Type B pancreatic cell (in vitro differentiated cells): ENCODE data around the gene PARVA. TPM values are rescaled to one million over a fixed set of nuclear protein-coding genes. Genes with fewer than 3 reads are reported as not detected.
"Not testable (repeated sequence)": the region's sequence is repeated elsewhere in the genome, so short reads cannot be mapped to it uniquely, and the experiment has no call there.

Experiments
- DNase-seq: peaks from one replicate; pipeline ENCODE4 v3.0.0; 2021; ENCODE audit warnings: mixed read lengths; ENCODE audit not compliant: unreplicated experiment; ENCODE audit errors: extremely low spot score
- H3K27ac Mint-ChIP-seq: 2 replicates; pipeline ENCODE4 v1.8.0; 2021; ENCODE audit warnings: mild to moderate bottlenecking, mixed read lengths
- H3K27me3 Mint-ChIP-seq: 2 replicates; pipeline ENCODE4 v1.8.0; 2021; ENCODE audit warnings: mixed read lengths
- H3K36me3 Mint-ChIP-seq: 2 replicates; pipeline ENCODE4 v1.8.0; 2021; ENCODE audit warnings: mixed read lengths
- H3K4me1 Mint-ChIP-seq: one replicate; pipeline ENCODE4 v1.8.0; 2021; ENCODE audit warnings: mixed read lengths; ENCODE audit not compliant: unreplicated experiment
- H3K4me3 Mint-ChIP-seq: 2 replicates; pipeline ENCODE4 v1.8.0; 2021; ENCODE audit warnings: mild to moderate bottlenecking, mixed read lengths
- H3K9me3 Mint-ChIP-seq: 2 replicates; pipeline ENCODE4 v1.8.0; 2021; ENCODE audit warnings: mixed read lengths
- CTCF ChIP-seq: fragments of 200-600 bp; sonication (generic); conservative IDR thresholded peaks from 2 replicates; pipeline ENCODE4 v1.5.0; 2021; ENCODE audit warnings: antibody characterized with exemption, mild to moderate bottlenecking
- total RNA-seq: library from RNA; stranded (reverse); gene quantifications from 2 replicates; pipeline ENCODE4 v1.2.1, GENCODE V29; 2021; ENCODE audit warnings: low replicate concordance

PARVA gene
- total RNA-seq, 1 donor from 2014 or later: 49.4 TPM

GRCh38 chr11:12520054-12520453, 142.7 kb downstream of the PARVA start:
- H3K4me1 Mint-ChIP-seq: peaks cover 10% of the 10 kb centered on the region
- no peak overlapping the region for H3K4me3 Mint-ChIP-seq
- no peak overlapping the region for H3K27ac Mint-ChIP-seq

DNA sequence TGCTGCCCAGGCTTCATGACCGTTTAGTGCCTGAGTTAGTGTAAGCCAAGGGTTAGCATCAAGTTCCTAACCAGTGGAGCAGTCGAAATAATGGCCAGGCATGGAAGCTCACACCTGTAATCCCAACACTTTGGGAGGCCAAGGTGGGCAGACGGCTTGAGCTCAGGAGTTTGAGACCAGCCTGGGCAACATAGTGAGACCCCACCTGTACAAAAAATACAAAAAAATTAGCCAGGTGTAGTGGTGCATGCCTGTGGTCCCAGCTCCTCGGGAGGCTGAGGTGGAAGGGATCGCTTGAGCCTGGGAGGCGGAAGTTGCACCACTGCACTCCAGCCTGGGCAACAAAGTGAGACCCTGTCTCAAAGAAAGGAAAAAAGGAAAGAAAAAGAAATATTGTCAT, 143.2 kb downstream of the PARVA start:
- not testable (repeated sequence) for DNase-seq, H3K27ac Mint-ChIP-seq, H3K4me3 Mint-ChIP-seq, H3K4me1 Mint-ChIP-seq, H3K9me3 Mint-ChIP-seq, H3K27me3 Mint-ChIP-seq
- peaks cover 21% of the 10 kb centered on the region for H3K36me3 Mint-ChIP-seq

More at GRCh38 chr11:12520054-12520453, 142.7 kb downstream of the PARVA start:
- Mint-ChIP-seq H3K36me3 (peaks cover 21% of the 10 kb centered on the region), H3K27me3 (no peaks in the 10 kb centered on the region), H3K9me3 (no peaks in the 10 kb centered on the region)
- no peak for DNase-seq
- no peak for TF ChIP-seq CTCF

DNA sequence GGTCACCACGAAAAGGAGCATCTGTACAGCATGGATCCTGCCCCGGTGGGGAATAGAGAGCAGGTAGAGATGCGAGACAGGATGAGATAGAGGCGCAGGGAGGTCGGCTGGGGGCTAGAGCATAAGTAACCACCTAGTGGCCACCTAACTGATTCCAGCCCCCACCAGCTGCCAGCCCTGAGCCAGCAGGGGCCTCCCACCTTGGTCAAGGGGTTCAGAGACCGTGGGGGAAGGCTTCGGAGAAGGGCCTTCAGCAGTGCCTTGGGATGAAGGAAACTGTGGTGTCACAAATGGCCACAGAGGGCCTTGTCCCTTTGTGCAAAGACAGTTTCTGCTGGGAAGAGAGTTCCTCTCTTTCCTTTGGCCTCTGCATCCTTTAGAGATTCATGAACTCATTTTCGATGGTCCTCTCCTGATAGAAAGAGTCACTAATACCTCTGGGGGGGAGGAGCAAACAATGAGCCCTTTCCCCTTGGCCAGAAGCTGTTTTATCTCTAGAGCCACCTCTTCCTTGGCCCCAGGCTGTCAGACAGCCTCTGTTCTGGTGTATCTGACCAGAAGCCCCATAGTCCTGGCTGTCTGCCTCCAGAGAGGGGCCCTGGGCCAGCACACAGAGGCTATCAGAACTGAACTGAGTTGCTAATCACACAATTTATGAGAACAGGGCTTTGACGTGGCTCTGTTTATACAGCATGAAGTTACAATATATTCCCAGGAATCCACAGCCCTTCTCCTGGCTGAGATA, 146.0 kb downstream of the PARVA start:
- Mint-ChIP-seq H3K27ac (no peak overlapping the region), H3K36me3 (peaks cover 30% of the 10 kb centered on the region), H3K4me1 (peaks cover 4% of the 10 kb centered on the region), H3K4me3 (no peak overlapping the region), H3K9me3 (no peaks in the 10 kb centered on the region), H3K27me3 (no peaks in the 10 kb centered on the region)
- no peak for DNase-seq
- no peak for TF ChIP-seq CTCF

DNA sequence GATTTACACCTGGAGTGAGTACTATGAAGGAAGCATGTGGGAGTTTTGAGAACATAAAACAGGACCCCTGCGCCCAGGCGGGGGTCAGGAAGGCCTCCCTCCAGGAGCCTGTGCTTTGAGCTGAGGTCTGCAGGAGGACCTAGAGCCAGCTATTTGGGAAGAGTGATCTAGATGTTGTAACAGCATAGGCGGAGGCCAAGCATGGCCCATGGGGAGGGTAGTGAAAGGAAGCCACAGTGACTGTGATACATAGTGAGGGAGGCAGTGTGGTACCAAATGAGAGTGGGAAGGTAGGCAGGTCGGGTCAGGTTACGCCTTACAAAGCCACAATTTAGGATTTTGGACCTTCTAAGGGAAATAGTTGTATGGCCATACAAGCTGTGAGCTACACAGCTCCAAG, 147.5 kb downstream of the PARVA start:
- Mint-ChIP-seq H3K4me1 (peaks cover 3% of the 10 kb centered on the region), H3K27me3 (no peaks in the 10 kb centered on the region), H3K9me3 (no peaks in the 10 kb centered on the region), H3K27ac (no peak overlapping the region), H3K36me3 (peaks cover 31% of the 10 kb centered on the region), H3K4me3 (no peak overlapping the region)
- no peak for DNase-seq
- no peak for TF ChIP-seq CTCF

DNA sequence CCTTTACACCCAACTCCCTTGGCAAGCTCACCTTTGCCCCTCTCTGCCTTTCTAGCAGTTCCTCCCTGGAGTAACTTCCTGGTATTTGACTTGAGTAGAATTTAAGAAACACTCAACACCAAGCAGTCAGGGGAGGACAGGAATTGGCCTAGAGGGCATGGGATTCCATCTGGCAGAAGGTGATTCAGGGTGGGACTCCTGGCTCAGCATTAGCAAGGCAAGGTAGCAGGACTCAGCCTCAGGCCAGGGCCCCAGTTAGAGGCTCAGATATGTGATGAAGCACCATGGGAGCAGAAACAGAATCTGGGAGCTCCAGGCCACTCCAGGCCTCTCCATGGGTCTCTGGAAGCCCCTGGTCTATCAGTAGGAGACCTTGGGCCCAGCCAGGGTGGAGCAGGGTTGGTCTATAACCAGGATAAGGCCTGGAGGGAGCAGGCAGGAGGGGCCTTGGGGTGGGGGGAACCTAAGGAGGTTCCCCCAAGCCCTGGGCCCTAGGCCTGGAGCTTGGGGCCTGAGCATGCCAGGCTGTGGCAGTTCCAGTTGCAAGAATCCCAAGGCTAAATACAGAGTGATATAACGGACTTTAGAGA, 148.2 kb downstream of the PARVA start:
- Mint-ChIP-seq H3K27ac (no peak overlapping the region), H3K27me3 (no peaks in the 10 kb centered on the region), H3K4me3 (no peak overlapping the region), H3K4me1 (peaks cover 3% of the 10 kb centered on the region), H3K36me3 (peaks cover 29% of the 10 kb centered on the region), H3K9me3 (no peaks in the 10 kb centered on the region)
- DNase-seq: no peak
- no peak for TF ChIP-seq CTCF

GRCh38 chr11:12526789-12527188, 149.4 kb downstream of the PARVA start:
- H3K36me3 Mint-ChIP-seq: peaks cover 28% of the 10 kb centered on the region
- no peak for TF ChIP-seq CTCF
- no peak overlapping the region for H3K27ac Mint-ChIP-seq
- no peaks in the 10 kb centered on the region for H3K9me3 Mint-ChIP-seq
- no peak for DNase-seq
- peaks cover 3% of the 10 kb centered on the region for H3K4me1 Mint-ChIP-seq
- no peaks in the 10 kb centered on the region for H3K27me3 Mint-ChIP-seq
- no peak overlapping the region for H3K4me3 Mint-ChIP-seq
